ENCODE data around the gene NCLN.

GRCh38 chr19:3220576-3220975 lies 34.8 kb downstream of the NCLN start:
- TF ChIP-seq CTCF (IDR thresholded peaks at IDR 0.05) (no peak), EZH2 (IDR thresholded peaks at IDR 0.05) (no peak)

Measured in neural progenitor cell (in vitro differentiated cells).